ENCODE measurements around the gene DDX41.

- TF ChIP-seq, protein P1, sequence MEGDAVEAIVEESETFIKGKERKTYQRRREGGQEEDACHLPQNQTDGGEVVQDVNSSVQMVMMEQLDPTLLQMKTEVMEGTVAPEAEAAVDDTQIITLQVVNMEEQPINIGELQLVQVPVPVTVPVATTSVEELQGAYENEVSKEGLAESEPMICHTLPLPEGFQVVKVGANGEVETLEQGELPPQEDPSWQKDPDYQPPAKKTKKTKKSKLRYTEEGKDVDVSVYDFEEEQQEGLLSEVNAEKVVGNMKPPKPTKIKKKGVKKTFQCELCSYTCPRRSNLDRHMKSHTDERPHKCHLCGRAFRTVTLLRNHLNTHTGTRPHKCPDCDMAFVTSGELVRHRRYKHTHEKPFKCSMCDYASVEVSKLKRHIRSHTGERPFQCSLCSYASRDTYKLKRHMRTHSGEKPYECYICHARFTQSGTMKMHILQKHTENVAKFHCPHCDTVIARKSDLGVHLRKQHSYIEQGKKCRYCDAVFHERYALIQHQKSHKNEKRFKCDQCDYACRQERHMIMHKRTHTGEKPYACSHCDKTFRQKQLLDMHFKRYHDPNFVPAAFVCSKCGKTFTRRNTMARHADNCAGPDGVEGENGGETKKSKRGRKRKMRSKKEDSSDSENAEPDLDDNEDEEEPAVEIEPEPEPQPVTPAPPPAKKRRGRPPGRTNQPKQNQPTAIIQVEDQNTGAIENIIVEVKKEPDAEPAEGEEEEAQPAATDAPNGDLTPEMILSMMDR (IDR thresholded peaks at IDR 0.05) = no peak
- TF ChIP-seq POLR2A (IDR thresholded peaks at IDR 0.05) = no peak
Observed at GRCh38 chr5:177540438-177540837, 23.7 kb upstream of the DDX41 start.
